Lung (tissue), 12 donors: ENCODE results near the gene TNIK. TPM values are rescaled to one million over a fixed set of nuclear protein-coding genes. Genes with fewer than 3 reads are reported as not detected.

Source experiments
- ATAC-seq: fragments of 200-7000 bp; cut with Tn5 transposase; one replicate; pipeline ENCODE4 v1.9.1; 2020; ENCODE audit warnings: moderate number of reproducible peaks; ENCODE audit not compliant: insufficient read depth, low FRiP score
- DNase-seq, 3 donors: peaks; one replicate each; pipeline ENCODE4 v3.0.0-alpha.2; 2013 to 2017
- H3K27ac ChIP-seq, 2 donors: one replicate each; pipeline ENCODE4 v1.5.1; 2013; ENCODE audit warnings: mild to moderate bottlenecking in 2 of 2, moderate library complexity in 2 of 2, control low read depth in 1 of 2, inconsistent platforms in 1 of 2, low read depth in 1 of 2, low read length in 1 of 2
- H3K27me3 ChIP-seq, 3 donors: one replicate each; pipeline ENCODE4 v1.5.1; 2013; ENCODE audit warnings: low read length in 2 of 3; ENCODE audit not compliant: control insufficient read depth in 3 of 3, insufficient read depth in 3 of 3
- H3K36me3 ChIP-seq, 4 donors: one replicate each; pipeline ENCODE4 v1.5.1; 2013; ENCODE audit warnings: low read length in 4 of 4, mild to moderate bottlenecking in 1 of 4, moderate library complexity in 1 of 4; ENCODE audit not compliant: control insufficient read depth in 4 of 4, insufficient read depth in 4 of 4
- H3K4me1 ChIP-seq, 5 donors: one replicate each; pipeline ENCODE4 v1.5.1; 2013; ENCODE audit warnings: low read length in 5 of 5, mild to moderate bottlenecking in 2 of 5, moderate library complexity in 1 of 5; ENCODE audit not compliant: control insufficient read depth in 5 of 5, insufficient read depth in 5 of 5
- H3K4me3 ChIP-seq: one replicate; pipeline ENCODE4 v1.5.1; 2013; ENCODE audit warnings: mild to moderate bottlenecking, control low read depth, moderate library complexity
- H3K9ac ChIP-seq, 2 donors: one replicate each; pipeline ENCODE4 v1.5.1; 2013; ENCODE audit warnings: low read length in 2 of 2, control low read depth in 1 of 2; ENCODE audit not compliant: insufficient read depth in 1 of 2
- H3K9me3 ChIP-seq, 4 donors: one replicate each; pipeline ENCODE4 v1.5.1; 2013; ENCODE audit warnings: low read length in 3 of 4, mild to moderate bottlenecking in 1 of 4, moderate library complexity in 1 of 4; ENCODE audit not compliant: control insufficient read depth in 4 of 4, insufficient read depth in 3 of 4
- CTCF ChIP-seq: IDR thresholded peaks from 2 replicates; pipeline ENCODE4 v1.5.1; 2012; ENCODE audit warnings: mild to moderate bottlenecking; ENCODE audit errors: control extremely low read depth, extremely low read depth
- WGBS, 2 donors: extraction: QIAGEN DNeasy Blood & Tissue Kit; methylation state at CpG; one replicate each; pipeline ENCODE4 v1.1.7; 2013; 5-methylcytosine and 5-hydroxymethylcytosine counted together
- polyA plus RNA-seq, 2 donors: library from polyadenylated mRNA; stranded (reverse); fragments of 200-250 nt; gene quantifications; one replicate each; pipeline ENCODE4 v1.2.1, GENCODE V29; 2013
- total RNA-seq, 2 donors: library from RNA; depleted of rRNA in 1 of 2; stranded (reverse); fragments of >200 nt in 1 of 2; gene quantifications; one replicate each; pipeline ENCODE4 v1.2.1, GENCODE V29; 2014 to 2021
- donor health status: control.
- donor health status: control.
- donor health status: Bipolar disorder and iron deficiency.
- donor health status: healthy.
- donor health status: DM: yes; HTN: yes; CAD: no.

The TNIK gene
- total and polyA plus RNA-seq, 4 donors = 9.4 to 36.3 (median 14.3) TPM

- 89 to 100% methylated on average over 1 of the region's 1 CpG for WGBS, 2 donors
- DNase-seq = no peak
- Histone ChIP-seq H3K27me3 (no peaks in the 10 kb centered on the region), H3K9me3 (no peaks in the 10 kb centered on the region), H3K36me3 (no peaks in the 10 kb centered on the region), H3K9ac (no peak overlapping the region), H3K27ac (no peak overlapping the region), H3K4me3 (no peak overlapping the region), H3K4me1 (peaks cover 0 to 21% (median 0%) of the 10 kb centered on the region in 5 donors)
- TF ChIP-seq CTCF = no peak
- no peak for ATAC-seq
These were observed 94.2 kb downstream of the TNIK start for GRCh38 chr3:171366043-171366442.

GRCh38 chr3:171365489-171365888, 94.7 kb downstream of the TNIK start:
- TF ChIP-seq CTCF = no peak
- no peak for ATAC-seq
- no peaks in the 10 kb centered on the region for H3K36me3 ChIP-seq
- H3K9me3 ChIP-seq = no peaks in the 10 kb centered on the region
- no peaks in the 10 kb centered on the region for H3K27me3 ChIP-seq
- H3K4me3 ChIP-seq = no peak overlapping the region
- peak in 1 of 3 donors; percentile 55 for DNase-seq
- H3K9ac ChIP-seq = no peak overlapping the region
- no peak overlapping the region for H3K27ac ChIP-seq
- peaks cover 0 to 24% (median 0%) of the 10 kb centered on the region in 5 donors for H3K4me1 ChIP-seq
- 72 to 76% methylated on average over 2 of the region's 2 CpGs for WGBS, 2 donors

- TF ChIP-seq CTCF = no peak
- DNase-seq (no peak), ATAC-seq (no peak)
- Histone ChIP-seq H3K27me3 (no peaks in the 10 kb centered on the region), H3K27ac (no peak overlapping the region), H3K9me3 (no peaks in the 10 kb centered on the region), H3K4me1 (peaks cover 0 to 24% (median 0%) of the 10 kb centered on the region in 5 donors), H3K4me3 (no peak overlapping the region), H3K9ac (no peak overlapping the region), H3K36me3 (no peaks in the 10 kb centered on the region)
These were observed 95.7 kb downstream of the TNIK start for GRCh38 chr3:171364500-171364899.

GRCh38 chr3:171363202-171363601, 97.0 kb downstream of the TNIK start:
- H3K9ac ChIP-seq = no peak overlapping the region
- no peak for TF ChIP-seq CTCF
- WGBS, 2 donors = 92 to 94% methylated on average over 2 of the region's 2 CpGs
- peaks cover 0 to 31% (median 0%) of the 10 kb centered on the region in 5 donors for H3K4me1 ChIP-seq
- no peak overlapping the region for H3K27ac ChIP-seq
- H3K4me3 ChIP-seq = no peak overlapping the region
- H3K9me3 ChIP-seq = no peaks in the 10 kb centered on the region
- no peak for DNase-seq
- no peaks in the 10 kb centered on the region for H3K27me3 ChIP-seq
- ATAC-seq = no peak
- H3K36me3 ChIP-seq = no peaks in the 10 kb centered on the region
